Heart right ventricle (tissue), 16 donors: ENCODE results near the gene TM4SF18. TPM values are rescaled to one million over a fixed set of nuclear protein-coding genes. Genes with fewer than 3 reads are reported as not detected.

Experiments
- ATAC-seq, 8 donors: fragments of 200-7000 bp; cut with Tn5 transposase; one replicate each; pipeline ENCODE4 v1.9.1; 2020; ENCODE audit warnings: mild to moderate bottlenecking in 8 of 8, moderate library complexity in 8 of 8, moderate number of reproducible peaks in 1 of 8
- DNase-seq, 2 donors: peaks; one replicate each; pipeline ENCODE4 v3.0.0-alpha.2; 2020
- H3K27ac ChIP-seq, 10 donors: fragments of 200-600 bp; sonication (generic) in 2 of 10; one replicate each; pipeline versions ENCODE4 v1.5.0 to v1.8.0; 2020 to 2022; ENCODE audit warnings: mild to moderate bottlenecking in 3 of 10
- H3K27me3 ChIP-seq, 7 donors: fragments of 200-600 bp; one replicate each; pipeline ENCODE4 v1.8.0; 2021 to 2022; ENCODE audit warnings: mild to moderate bottlenecking in 2 of 7
- H3K36me3 ChIP-seq, 9 donors: fragments of 200-600 bp; sonication (generic) in 1 of 9; one replicate each; pipeline versions ENCODE4 v1.5.0 to v1.8.0; 2020 to 2022; ENCODE audit warnings: mild to moderate bottlenecking in 2 of 9
- H3K4me1 ChIP-seq, 9 donors: fragments of 200-600 bp; sonication (generic) in 1 of 9; one replicate each; pipeline versions ENCODE4 v1.5.0 to v1.8.0; 2020 to 2022; ENCODE audit warnings: mild to moderate bottlenecking in 4 of 9
- H3K4me3 ChIP-seq, 10 donors: fragments of 200-600 bp; sonication (generic) in 2 of 10; one replicate each; pipeline versions ENCODE4 v1.5.0 to v1.8.0; 2020 to 2022; ENCODE audit warnings: mild to moderate bottlenecking in 7 of 10, moderate library complexity in 2 of 10
- H3K9me3 ChIP-seq, 11 donors: fragments of 200-600 bp in 10 of 11; sonication (generic) in 2 of 11; one replicate each; pipeline versions ENCODE4 v1.5.0 to v1.8.0; 2013 to 2022; ENCODE audit warnings: mild to moderate bottlenecking in 2 of 11, control low read depth in 1 of 11, moderate library complexity in 1 of 11
- CTCF ChIP-seq, 9 donors: fragments of 200-600 bp; sonication (generic) in 2 of 9; IDR thresholded peaks; one replicate each; pipeline versions ENCODE4 v1.5.0 to v1.8.0; 2021 to 2022; ENCODE audit warnings: antibody characterized with exemption in 9 of 9, mild to moderate bottlenecking in 5 of 9, moderate library complexity in 1 of 9
- WGBS, 2 donors: extraction: QIAGEN DNeasy Blood & Tissue Kit; methylation state at CpG; one replicate each; pipeline ENCODE4 v1.1.7; 2013; ENCODE audit warnings: inconsistent platforms in 1 of 2; 5-methylcytosine and 5-hydroxymethylcytosine counted together
- intact Hi-C, 10 donors: fragments of 100-400 bp; cut with DNase I; formaldehyde crosslinking; loops; one replicate each; pipeline versions ENCODE4 v1.11.1 to v1.14.2; 2022
- polyA plus RNA-seq, 2 donors: library from polyadenylated mRNA; stranded (reverse); fragments of 200-250 nt; gene quantifications; one replicate each; pipeline ENCODE4 v1.2.3, GENCODE V29; 2013
- total RNA-seq, 10 donors: library from RNA; stranded (reverse); fragmentation: NEBNext Ultra II Directional in 3 of 10; extraction: Animal tissue kit (Norgen Biotek cat#: 25700) in 3 of 10; gene quantifications; one replicate each; pipeline versions ENCODE4 v1.2.1 to v1.2.4, GENCODE V29; 2021 to 2023
- donor health status: Arrhythmogenic right ventricular cardiomyopathy.
- donor health status: ischemic (EF 13 %, LVEDD 7.1; RV severe dilation, severe dysfunction).
- donor health status: healthy with polysubstance abuse.
- donor health status: DM: no; HTN: yes; CAD: no.
- donor health status: DM: no; HTN: no; CAD: no.
- donor health status: ischemic (EF 25% LVEDD 6.9; RV normal size, moderate dysfunction).
- donor health status: ischemic (EF 25% LVEDD 5.7; RV mildly dilated, moderate dysfunction).
- donor health status: healthy.
- donor health status: DM: yes; HTN: yes; CAD: no.
- donor health status: Ischemic cardiomyopathy.
- donor health status: ischemic (EF 35%, LVEDD 5.7; RV mildly dilated, moderate dysfunction).
- donor health status: nonischemic (EF 11% LVEDD 7.7; RV severe dilation, severe dysfunction).
- donor health status: DM: yes; HTN: yes; CAD: no.
- donor health status: PGD.
- donor health status: ischemic (EF 29% LVEDD 5.4; RV normal size, mild dysfunction).
- donor health status: nonischemic (EF 23%, LVEDD 6.1; RV moderate dilation, normal function).

Gene TM4SF18
- total and polyA plus RNA-seq, 12 donors, result 4.1 to 21.2 (median 8.8) TPM

GRCh38 chr3:149276619-149277018, 56.8 kb downstream of the TM4SF18 start:
- intact Hi-C loops, result loop anchor here in 4 of 10 donors (5.0 to 10.0 kb wide), 4 partner anchors 51 to 412 kb away; partner anchors contain the start of gene CPA3 (in 1 of the 4)

GRCh38 chr3:149274220-149274619, 59.2 kb downstream of the TM4SF18 start:
- intact Hi-C loops, result loop anchor here in 8 of 10 donors (5.0 to 10.0 kb wide), 6 partner anchors 63 to 412 kb away; partner anchors contain the start of gene CPA3 (in 1 of the 8)
- ATAC-seq, result peak in 4 of 8 donors; percentile 59 to 66 (median 62)
- Histone ChIP-seq H3K9me3 (no peaks in the 10 kb centered on the region), H3K27me3 (no peaks in the 10 kb centered on the region), H3K36me3 (no peaks in the 10 kb centered on the region), H3K27ac (peak overlapping the region in 8 of 10 donors; percentile 9 to 65 (median 42)), H3K4me3 (no peak overlapping the region), H3K4me1 (peaks cover 0 to 34% (median 10%) of the 10 kb centered on the region in 9 donors)
- TF ChIP-seq CTCF (IDR thresholded peaks at IDR 0.05), result no peak
- no peak for DNase-seq
- 49 to 58% methylated on average over 3 of the region's 3 CpGs for WGBS, 2 donors

More at GRCh38 chr3:149276619-149277018, 56.8 kb downstream of the TM4SF18 start:
- WGBS, 2 donors, result 92 to 98% methylated on average over 3 of the region's 3 CpGs
- H3K9me3 ChIP-seq, result no peaks in the 10 kb centered on the region
- H3K27ac ChIP-seq, result peak overlapping the region in 1 of 10 donors; percentile 81
- peaks cover 0 to 34% (median 10%) of the 10 kb centered on the region in 9 donors for H3K4me1 ChIP-seq
- no peak for ATAC-seq
- DNase-seq, result no peak
- no peak overlapping the region for H3K4me3 ChIP-seq
- H3K36me3 ChIP-seq, result no peaks in the 10 kb centered on the region
- no peak for TF ChIP-seq CTCF (IDR thresholded peaks at IDR 0.05)
- no peaks in the 10 kb centered on the region for H3K27me3 ChIP-seq

GRCh38 chr3:149273096-149273751, 60.2 kb downstream of the TM4SF18 start:
- peak; percentile 82 to 99 (median 92) for TF ChIP-seq CTCF (IDR thresholded peaks at IDR 0.05)
- ATAC-seq (peak; percentile 69 to 93 (median 86)), DNase-seq (peak in 1 of 2 donors; percentile 62)
- 41 to 42% methylated on average over 4 of the region's 4 CpGs for WGBS, 2 donors
- Histone ChIP-seq H3K4me1 (peaks cover 0 to 34% (median 10%) of the 10 kb centered on the region in 9 donors), H3K9me3 (no peaks in the 10 kb centered on the region), H3K27me3 (no peaks in the 10 kb centered on the region), H3K36me3 (no peaks in the 10 kb centered on the region), H3K27ac (peak overlapping the region in 4 of 10 donors; percentile 19 to 65 (median 44)), H3K4me3 (no peak overlapping the region)
- intact Hi-C loops, result loop anchor here (1.0 to 10.0 kb wide), 14 partner anchors 64 to 411 kb away; partner anchors contain the start of genes CPA3 (in 1 of the 10) and HPS3 (in 1 of the 10)

GRCh38 chr3:149271669-149272068, 61.8 kb downstream of the TM4SF18 start:
- Histone ChIP-seq H3K27ac (no peak overlapping the region), H3K36me3 (no peaks in the 10 kb centered on the region), H3K4me3 (no peak overlapping the region), H3K4me1 (peaks cover 0 to 27% (median 10%) of the 10 kb centered on the region in 9 donors), H3K9me3 (no peaks in the 10 kb centered on the region), H3K27me3 (no peaks in the 10 kb centered on the region)
- peak in 1 of 8 donors; percentile 25 for ATAC-seq
- no peak for DNase-seq
- intact Hi-C loops, result loop anchor here (2.0 to 10.0 kb wide), 12 partner anchors 66 to 409 kb away; partner anchors contain the start of genes CPA3 (in 1 of the 10) and HPS3 (in 1 of the 10)
- TF ChIP-seq CTCF (IDR thresholded peaks at IDR 0.05), result no peak
- 84 to 87% methylated on average over 6 of the region's 6 CpGs for WGBS, 2 donors
